Brain pericyte (primary cell): ENCODE results near the gene CCDC178.

Experiments
- DNase-seq: peaks from one replicate; pipeline ENCODE4 v3.0.0-alpha.2; 2012; ENCODE audit warnings: low read depth, low spot score

Gene CCDC178

GRCh38 chr18:32920796-32921787 lies 519.4 kb downstream of the CCDC178 start:
- DNase-seq, result peak; percentile 44

GRCh38 chr18:32919799-32920198 lies 520.7 kb downstream of the CCDC178 start:
- no peak for DNase-seq

GRCh38 chr18:32918692-32919250 lies 521.8 kb downstream of the CCDC178 start:
- DNase-seq, result no peak

- no peak for DNase-seq
Measured at GRCh38 chr18:32915516-32915915, 525.0 kb downstream of the CCDC178 start.

- DNase-seq, result peak; percentile 20
Measured at GRCh38 chr18:32911660-32912284, 528.7 kb downstream of the CCDC178 start.

GRCh38 chr18:32910694-32911296 lies 529.7 kb downstream of the CCDC178 start:
- DNase-seq, result no peak

GRCh38 chr18:32909798-32910561 lies 530.5 kb downstream of the CCDC178 start:
- DNase-seq, result no peak

GRCh38 chr18:32908424-32908805 lies 532.1 kb downstream of the CCDC178 start:
- no peak for DNase-seq

- no peak for DNase-seq
Measured at GRCh38 chr18:32907648-32908423, 532.7 kb downstream of the CCDC178 start.

- DNase-seq, result no peak
Measured at GRCh38 chr18:32907311-32907585, 533.3 kb downstream of the CCDC178 start.

- DNase-seq, result no peak
Measured at GRCh38 chr18:32906506-32907310, 533.8 kb downstream of the CCDC178 start.

GRCh38 chr18:32905651-32906050 lies 534.9 kb downstream of the CCDC178 start:
- DNase-seq, result no peak

GRCh38 chr18:32902568-32903330 lies 537.8 kb downstream of the CCDC178 start:
- no peak for DNase-seq

- DNase-seq, result no peak
Measured at GRCh38 chr18:32899819-32900218, 540.7 kb downstream of the CCDC178 start.

GRCh38 chr18:32896776-32897547 lies 543.6 kb downstream of the CCDC178 start:
- DNase-seq, result no peak

GRCh38 chr18:32893915-32894314 lies 546.6 kb downstream of the CCDC178 start:
- no peak for DNase-seq

GRCh38 chr18:32891797-32892196 lies 548.7 kb downstream of the CCDC178 start:
- no peak for DNase-seq

GRCh38 chr18:32891130-32891529 lies 549.4 kb downstream of the CCDC178 start:
- DNase-seq, result no peak
